Brain microvascular endothelial cell (primary cell): Measurements from ENCODE around the gene C8G.
A peak's percentile ranks its signal among the peaks of the same experiment; 100 is the strongest.

Experiments
- DNase-seq: peaks from one replicate; pipeline ENCODE4 v3.0.0-alpha.2; 2020
- H3K27ac ChIP-seq: fragments of 250-450 bp; sonication (Bioruptor Pico); 2 replicates; pipeline ENCODE4 v1.5.1; 2020; ENCODE audit warnings: mild to moderate bottlenecking, moderate library complexity
- H3K27me3 ChIP-seq: fragments of 250-450 bp; sonication (Bioruptor Pico); replicated peaks from 2 replicates; pipeline ENCODE4 v1.5.1; 2020; ENCODE audit warnings: mild to moderate bottlenecking
- H3K36me3 ChIP-seq: fragments of 250-450 bp; sonication (Bioruptor Pico); replicated peaks from 2 replicates; pipeline ENCODE4 v1.5.1; 2020; ENCODE audit warnings: mild to moderate bottlenecking
- H3K4me3 ChIP-seq: 2 replicates; pipeline ENCODE4 v1.5.1; 2011; ENCODE audit warnings: low read depth, mild to moderate bottlenecking, control low read depth, low read length, moderate library complexity
- in situ Hi-C: cut with HindIII; loops from 2 replicates; pipeline ENCODE4 v1.10.0; 2017; ENCODE audit warnings: low sequenced_read_pairs, low pct_ligation_motif_present
- TF ChIP-seq, protein P1 (sequence below): IDR thresholded peaks from 2 replicates; pipeline ENCODE4 v1.5.1; 2011; ENCODE audit warnings: low read depth, mild to moderate bottlenecking, moderate library complexity, low read length, control low read depth, inconsistent platforms; ENCODE audit errors: missing control alignments

C8G gene

DNA sequence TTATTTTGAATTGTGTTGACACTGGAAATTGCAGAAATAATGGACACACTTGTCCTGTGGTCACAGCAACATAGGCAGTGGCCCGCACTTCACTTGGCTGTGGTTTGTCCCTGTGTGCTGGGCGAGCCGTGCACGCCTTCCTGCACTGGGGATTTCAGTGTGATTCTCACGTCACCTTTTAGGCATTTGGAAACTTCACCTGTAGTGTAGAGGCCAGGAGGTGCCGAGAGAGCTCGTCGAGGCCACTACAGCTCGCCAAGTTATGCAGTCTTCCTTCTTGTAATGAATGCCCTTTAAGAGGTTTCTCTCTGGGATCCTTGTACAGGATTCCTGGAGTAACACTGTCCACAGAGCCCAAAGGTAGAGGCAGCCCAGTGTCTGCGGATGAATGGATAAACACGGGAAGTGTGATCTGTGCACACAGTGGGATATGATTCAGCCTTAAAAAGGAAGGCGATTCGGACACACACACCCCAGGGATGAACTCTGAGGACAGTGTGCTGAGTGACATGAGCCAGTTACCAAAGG, 44.0 kb upstream of the C8G start:
- Histone ChIP-seq H3K4me3 (no peak overlapping the region), H3K36me3 (peaks cover 11% of the 10 kb centered on the region), H3K27me3 (no peaks in the 10 kb centered on the region), H3K27ac (peak overlapping the region; percentile 71)
- in situ Hi-C loops: no loop called here
- DNase-seq: no peak
- TF ChIP-seq, protein P1, sequence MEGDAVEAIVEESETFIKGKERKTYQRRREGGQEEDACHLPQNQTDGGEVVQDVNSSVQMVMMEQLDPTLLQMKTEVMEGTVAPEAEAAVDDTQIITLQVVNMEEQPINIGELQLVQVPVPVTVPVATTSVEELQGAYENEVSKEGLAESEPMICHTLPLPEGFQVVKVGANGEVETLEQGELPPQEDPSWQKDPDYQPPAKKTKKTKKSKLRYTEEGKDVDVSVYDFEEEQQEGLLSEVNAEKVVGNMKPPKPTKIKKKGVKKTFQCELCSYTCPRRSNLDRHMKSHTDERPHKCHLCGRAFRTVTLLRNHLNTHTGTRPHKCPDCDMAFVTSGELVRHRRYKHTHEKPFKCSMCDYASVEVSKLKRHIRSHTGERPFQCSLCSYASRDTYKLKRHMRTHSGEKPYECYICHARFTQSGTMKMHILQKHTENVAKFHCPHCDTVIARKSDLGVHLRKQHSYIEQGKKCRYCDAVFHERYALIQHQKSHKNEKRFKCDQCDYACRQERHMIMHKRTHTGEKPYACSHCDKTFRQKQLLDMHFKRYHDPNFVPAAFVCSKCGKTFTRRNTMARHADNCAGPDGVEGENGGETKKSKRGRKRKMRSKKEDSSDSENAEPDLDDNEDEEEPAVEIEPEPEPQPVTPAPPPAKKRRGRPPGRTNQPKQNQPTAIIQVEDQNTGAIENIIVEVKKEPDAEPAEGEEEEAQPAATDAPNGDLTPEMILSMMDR: no peak

DNA sequence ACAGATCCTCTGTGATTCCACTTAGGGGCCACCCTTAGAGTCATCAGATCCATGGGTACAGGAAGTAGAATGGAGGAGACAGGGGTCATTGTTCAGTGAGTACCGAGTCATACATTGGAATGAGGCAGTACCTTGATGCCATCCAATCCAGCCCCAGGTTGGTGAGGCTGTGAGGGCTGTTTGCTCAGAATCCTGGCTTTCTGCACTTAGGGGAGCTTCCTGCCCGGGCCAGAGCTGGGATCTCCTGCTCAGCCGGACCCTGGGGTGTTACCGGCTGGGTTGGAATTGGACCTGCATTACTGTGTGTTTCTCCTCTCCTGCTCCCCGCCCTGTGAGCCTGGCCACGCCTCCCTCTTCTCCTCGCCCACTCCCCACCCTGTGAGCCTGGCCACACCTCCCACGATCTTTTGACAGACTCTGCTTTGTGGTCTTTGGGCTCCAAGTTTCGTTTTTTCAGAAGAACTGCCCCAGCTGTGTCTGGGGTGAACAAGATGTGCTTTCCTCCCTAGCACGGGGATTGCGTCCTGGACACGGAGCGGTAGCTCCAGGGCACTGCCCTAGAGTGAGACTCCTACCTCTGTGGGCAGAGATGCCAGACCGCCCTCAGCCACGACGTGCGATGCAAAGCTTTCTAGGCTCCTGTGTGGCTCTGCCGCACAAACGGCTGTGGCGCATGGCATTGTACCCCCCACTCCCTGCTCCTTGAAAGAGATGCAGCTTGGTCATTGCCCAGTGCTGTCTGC, 43.4 kb upstream of the C8G start:
- H3K27ac ChIP-seq: peak overlapping the region; percentile 71
- H3K27me3 ChIP-seq: no peaks in the 10 kb centered on the region
- peak overlapping the region; percentile 5 for H3K4me3 ChIP-seq
- H3K36me3 ChIP-seq: peaks cover 17% of the 10 kb centered on the region
- DNase-seq: peak; percentile 12
- TF ChIP-seq, protein P1: no peak
- in situ Hi-C loops: no loop called here

DNA sequence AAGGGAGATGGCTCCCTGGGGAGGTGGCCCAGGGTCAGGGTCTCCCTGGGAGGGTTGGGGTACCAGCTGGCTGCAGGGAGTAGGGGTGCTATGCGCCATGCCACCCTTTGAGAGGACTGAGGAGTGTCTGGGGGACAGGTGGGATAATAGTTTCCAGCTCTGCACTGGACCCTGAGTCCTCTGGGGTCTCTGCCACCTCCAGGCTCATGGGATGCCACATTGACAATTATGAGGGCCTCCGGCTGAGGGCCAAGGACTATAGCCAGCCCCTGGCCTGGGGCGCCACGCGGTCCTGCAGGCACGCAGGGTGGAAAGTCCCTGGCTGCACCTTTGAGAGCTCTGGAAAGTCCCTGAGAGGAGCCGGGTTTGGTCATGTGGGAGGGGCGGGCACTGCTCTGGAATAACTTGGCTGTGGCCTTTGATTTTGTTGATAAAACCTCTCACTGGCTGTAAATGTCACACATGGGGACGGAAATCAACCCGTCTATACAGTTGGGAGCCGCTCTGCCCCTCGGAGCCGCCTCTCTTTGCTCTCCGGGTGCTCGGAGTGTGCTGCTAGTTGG, 42.7 kb upstream of the C8G start:
- in situ Hi-C loops: no loop called here
- no peak overlapping the region for H3K4me3 ChIP-seq
- TF ChIP-seq, protein P1: no peak
- peaks cover 20% of the 10 kb centered on the region for H3K36me3 ChIP-seq
- peak overlapping the region; percentile 71 for H3K27ac ChIP-seq
- DNase-seq: peak; percentile 81
- H3K27me3 ChIP-seq: no peaks in the 10 kb centered on the region

DNA sequence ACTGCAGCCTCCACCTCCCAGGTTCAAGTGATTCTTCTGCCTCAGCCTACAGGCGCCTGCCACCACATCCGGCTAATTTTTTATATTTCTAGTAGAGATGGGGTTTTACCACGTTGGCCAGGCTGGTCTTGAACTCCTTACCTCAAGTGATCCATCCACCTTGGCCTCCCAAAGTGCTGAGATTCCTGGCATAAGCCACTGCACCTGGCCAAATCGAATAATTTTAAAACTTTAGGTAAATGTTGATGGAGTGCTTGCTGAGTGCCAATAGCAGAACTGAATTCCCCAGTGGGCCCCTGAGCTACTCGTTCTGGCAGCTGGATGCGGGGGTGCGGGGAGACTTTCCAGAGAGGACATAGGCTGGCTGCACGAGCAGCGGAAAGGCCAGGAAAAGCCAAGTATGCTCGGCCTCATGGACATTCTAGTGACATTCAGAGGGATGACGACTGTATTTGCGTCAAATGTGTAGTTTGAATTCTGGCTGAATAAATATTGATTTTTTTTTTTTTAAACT, 41.9 kb upstream of the C8G start:
- peak; percentile 11 for DNase-seq
- TF ChIP-seq, protein P1: no peak
- Histone ChIP-seq H3K36me3 (peaks cover 26% of the 10 kb centered on the region), H3K27ac (peak overlapping the region; percentile 70), H3K4me3 (no peak overlapping the region), H3K27me3 (no peaks in the 10 kb centered on the region)
- in situ Hi-C loops: no loop called here

DNA sequence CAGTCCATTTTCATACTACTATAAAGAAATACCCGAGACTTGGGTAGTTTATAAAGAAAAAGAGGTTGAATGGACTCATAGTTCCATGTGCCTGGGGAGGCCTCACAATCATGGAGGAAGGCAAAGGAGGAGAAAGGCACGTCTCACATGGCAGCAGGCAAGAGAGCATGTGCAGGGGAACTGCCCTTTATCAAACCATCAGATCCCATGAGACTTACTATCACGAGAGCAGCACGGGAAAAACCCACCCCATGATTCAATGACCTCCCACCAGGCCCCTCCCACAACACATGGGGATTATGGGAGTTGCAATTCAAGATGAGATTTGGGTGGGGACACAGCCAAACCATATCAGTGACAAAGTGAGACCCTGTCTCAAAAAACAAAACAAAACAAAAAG, 38.8 kb upstream of the C8G start:
- in situ Hi-C loops: no loop called here
- Histone ChIP-seq H3K36me3 (peaks cover 35% of the 10 kb centered on the region), H3K4me3 (no peak overlapping the region), H3K27me3 (no peaks in the 10 kb centered on the region), H3K27ac (no peak overlapping the region)
- no peak for DNase-seq
- TF ChIP-seq, protein P1: no peak
